GM13977 (cell line): ENCODE measurements around the gene RGS16.

Experiments
- DNase-seq: peaks from one replicate; pipeline ENCODE4 v3.0.0; 2012; ENCODE audit warnings: low spot score
- in situ Hi-C: fragments of 300-500 bp; cut with MboI; formaldehyde crosslinking; loops from one replicate; pipeline ENCODE4 v1.12.0; 2022; ENCODE audit warnings: low sequenced_read_pairs, low pct_unique_long_range_greater_than_20kb, mixed read lengths, inconsistent platforms; ENCODE audit not compliant: unreplicated experiment
- TF ChIP-seq, protein P1 (sequence below): IDR thresholded peaks from 2 replicates; pipeline ENCODE4 v1.5.1; 2012; ENCODE audit warnings: mild to moderate bottlenecking, control low read depth; ENCODE audit not compliant: insufficient read depth; ENCODE audit errors: extremely low read depth, missing control alignments

RGS16 gene

DNA sequence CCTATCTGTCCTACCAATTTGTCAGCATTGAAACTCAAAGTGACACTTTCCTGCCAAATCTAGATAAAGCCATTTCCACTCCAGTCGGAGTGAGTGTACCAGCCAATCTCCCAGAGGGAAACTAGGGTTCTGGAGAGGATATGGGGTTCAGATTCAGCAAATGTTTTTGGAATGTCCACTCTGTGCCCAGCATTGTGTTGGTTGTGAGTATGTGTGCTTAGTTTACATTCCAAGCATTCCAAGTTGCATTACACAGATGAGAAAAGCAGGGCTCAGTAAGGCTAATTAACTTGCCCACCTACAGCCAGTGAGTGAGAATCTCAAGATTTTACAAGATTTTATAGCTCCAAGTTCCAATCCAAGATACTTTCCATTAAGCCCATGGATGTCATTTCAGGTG, 26.4 kb upstream of the RGS16 start:
- DNase-seq, result no peak
- in situ Hi-C loops, result no loop called here
- TF ChIP-seq, protein P1, sequence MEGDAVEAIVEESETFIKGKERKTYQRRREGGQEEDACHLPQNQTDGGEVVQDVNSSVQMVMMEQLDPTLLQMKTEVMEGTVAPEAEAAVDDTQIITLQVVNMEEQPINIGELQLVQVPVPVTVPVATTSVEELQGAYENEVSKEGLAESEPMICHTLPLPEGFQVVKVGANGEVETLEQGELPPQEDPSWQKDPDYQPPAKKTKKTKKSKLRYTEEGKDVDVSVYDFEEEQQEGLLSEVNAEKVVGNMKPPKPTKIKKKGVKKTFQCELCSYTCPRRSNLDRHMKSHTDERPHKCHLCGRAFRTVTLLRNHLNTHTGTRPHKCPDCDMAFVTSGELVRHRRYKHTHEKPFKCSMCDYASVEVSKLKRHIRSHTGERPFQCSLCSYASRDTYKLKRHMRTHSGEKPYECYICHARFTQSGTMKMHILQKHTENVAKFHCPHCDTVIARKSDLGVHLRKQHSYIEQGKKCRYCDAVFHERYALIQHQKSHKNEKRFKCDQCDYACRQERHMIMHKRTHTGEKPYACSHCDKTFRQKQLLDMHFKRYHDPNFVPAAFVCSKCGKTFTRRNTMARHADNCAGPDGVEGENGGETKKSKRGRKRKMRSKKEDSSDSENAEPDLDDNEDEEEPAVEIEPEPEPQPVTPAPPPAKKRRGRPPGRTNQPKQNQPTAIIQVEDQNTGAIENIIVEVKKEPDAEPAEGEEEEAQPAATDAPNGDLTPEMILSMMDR, result no peak

DNA sequence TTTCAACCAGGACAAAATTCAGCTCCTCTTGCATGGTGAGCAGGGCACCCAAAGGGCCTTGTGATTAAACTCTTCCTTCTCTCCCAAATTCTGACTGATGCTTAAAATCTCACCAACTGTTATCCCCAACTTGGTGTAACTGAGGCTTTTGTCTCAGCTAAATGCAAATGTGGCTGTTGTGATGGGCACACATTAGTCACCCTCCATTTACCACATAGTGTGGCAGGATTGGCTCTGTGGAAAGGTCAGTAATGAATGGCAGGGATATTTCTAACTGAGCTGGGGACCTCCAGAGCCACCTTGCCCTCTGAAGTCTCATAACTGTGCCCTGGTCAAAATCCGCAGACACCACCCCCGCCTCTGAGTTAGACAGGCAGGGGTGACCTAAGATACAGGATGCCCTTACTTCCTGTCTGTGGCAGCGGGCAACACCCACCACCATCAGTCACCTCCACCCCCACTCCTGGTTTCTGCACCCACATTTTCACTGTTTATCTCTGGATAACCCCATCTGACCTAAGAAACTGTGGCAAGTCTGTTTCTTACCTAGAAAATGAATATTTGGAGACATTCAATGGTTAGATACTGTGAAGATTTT, 25.4 kb upstream of the RGS16 start:
- in situ Hi-C loops, result no loop called here

DNA sequence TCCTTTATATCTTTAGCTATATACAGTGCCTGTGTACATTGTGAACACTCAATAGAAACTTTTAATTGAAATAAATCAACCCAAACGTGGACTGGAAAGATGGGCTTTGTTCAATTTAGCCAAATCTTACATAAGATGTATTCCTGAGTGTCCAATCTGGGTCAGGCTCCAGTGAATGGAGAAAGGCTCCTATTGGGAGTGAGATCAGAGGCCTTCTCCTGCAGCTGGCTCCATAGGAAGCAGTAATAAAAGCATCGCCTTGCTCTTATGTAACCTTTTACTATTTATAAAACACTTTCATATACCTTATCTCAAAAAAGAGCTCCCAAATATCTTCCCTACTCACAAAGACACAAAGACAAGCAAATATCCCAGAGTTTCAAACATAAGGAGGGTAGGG, 24.9 kb upstream of the RGS16 start:
- no peak for DNase-seq
- in situ Hi-C loops, result no loop called here
- TF ChIP-seq, protein P1, result no peak

More for the DNA sequence above, 25.4 kb upstream of the RGS16 start:
- TF ChIP-seq, protein P1, result no peak
- DNase-seq, result no peak

DNA sequence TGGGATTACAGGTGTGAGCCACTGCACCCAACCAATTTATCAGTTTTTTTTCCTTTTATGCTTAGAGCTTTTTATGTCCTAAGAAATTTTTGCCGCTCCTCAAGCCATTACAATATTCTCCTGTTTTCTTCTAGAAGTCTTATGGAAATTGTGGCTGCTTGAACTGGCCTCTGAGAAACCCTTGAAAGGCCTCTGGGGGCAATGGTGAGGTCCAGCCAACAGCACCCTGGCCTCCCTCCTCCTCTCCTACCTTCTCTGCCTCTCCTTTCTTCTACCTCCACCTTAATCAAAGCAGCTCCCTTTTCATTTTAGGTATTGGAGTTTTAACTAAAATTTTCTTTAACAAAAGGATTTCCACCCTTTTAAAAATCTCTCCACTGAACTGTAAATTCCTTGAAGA, 24.5 kb upstream of the RGS16 start:
- DNase-seq, result no peak
- TF ChIP-seq, protein P1, result no peak
- in situ Hi-C loops, result no loop called here

- TF ChIP-seq, protein P1, result no peak
- no peak for DNase-seq
- in situ Hi-C loops, result no loop called here
Observed at GRCh38 chr1:182627622-182628021, 23.4 kb upstream of the RGS16 start.

- in situ Hi-C loops, result no loop called here
- TF ChIP-seq, protein P1, result no peak
- DNase-seq, result no peak
Observed at GRCh38 chr1:182626527-182626926, 22.3 kb upstream of the RGS16 start.
